CD1c-positive myeloid dendritic cell (primary cell): ENCODE results near the gene ST13.
A peak's percentile ranks its signal among the peaks of the same experiment; 100 is the strongest.
"Not testable (repeated sequence)": the region's sequence is repeated elsewhere in the genome, so short reads cannot be mapped to it uniquely, and the experiment has no call there.

ENCODE experiments used
- DNase-seq: peaks from one replicate; pipeline ENCODE4 v3.0.0-alpha.2; 2016; ENCODE audit errors: extremely low spot score

The ST13 gene

DNA sequence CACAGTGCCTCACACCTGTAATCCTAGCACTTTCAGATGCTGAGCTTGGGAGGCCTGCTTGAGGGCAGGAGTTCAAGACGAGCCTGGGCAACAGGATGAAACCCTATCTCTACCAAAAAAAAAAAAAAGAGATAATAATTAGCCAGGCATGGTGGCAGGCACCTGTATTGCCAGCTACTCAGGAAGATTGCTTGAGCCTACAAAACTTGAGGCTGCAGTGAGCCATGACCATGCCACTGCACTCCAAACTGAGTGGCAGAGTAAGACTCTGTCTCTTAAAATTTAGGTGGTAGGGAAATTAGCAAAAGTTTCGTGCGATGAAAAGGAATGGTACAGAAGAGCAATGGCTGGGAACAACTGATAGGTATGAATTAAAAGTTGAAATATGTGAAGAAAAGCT, 18.0 kb downstream of the ST13 start:
- DNase-seq: no peak

DNA sequence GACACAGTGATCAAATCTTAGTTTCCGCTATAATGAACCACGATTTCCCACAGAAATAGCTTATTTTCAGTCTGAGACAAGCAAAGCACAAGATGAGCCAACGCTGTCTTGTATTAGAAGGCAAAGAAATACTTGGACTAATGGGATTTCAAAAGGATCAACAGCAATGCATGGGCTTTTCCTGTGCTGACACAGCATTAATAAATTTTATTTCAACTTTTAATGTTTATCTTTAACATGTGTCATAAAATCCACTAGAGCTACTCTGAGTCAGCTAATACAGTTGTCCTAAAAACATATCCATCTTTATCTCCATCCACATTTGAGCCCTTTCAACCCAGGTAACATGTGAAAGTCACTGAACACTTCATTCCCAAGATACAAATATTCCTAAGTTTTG, 21.8 kb downstream of the ST13 start:
- DNase-seq: no peak

DNA sequence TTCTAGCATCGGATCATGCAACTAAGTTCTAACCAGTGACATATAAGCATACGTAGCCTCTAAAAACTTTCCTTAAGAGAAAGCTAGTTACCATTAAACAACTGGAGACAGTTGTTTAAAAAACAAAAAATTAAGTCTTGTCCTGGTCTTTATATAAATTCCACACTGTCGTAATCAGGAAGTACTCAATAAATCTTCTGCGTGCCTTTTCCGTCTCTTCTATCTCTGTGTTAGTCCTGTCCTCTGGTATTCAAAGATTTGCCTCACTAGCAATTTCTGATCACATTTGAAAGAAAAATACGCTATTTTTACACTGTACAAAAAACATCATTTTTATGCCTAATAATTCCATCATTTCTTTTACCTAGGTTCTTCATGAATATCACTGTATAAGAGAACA, 27.3 kb downstream of the ST13 start:
- no peak for DNase-seq

DNA sequence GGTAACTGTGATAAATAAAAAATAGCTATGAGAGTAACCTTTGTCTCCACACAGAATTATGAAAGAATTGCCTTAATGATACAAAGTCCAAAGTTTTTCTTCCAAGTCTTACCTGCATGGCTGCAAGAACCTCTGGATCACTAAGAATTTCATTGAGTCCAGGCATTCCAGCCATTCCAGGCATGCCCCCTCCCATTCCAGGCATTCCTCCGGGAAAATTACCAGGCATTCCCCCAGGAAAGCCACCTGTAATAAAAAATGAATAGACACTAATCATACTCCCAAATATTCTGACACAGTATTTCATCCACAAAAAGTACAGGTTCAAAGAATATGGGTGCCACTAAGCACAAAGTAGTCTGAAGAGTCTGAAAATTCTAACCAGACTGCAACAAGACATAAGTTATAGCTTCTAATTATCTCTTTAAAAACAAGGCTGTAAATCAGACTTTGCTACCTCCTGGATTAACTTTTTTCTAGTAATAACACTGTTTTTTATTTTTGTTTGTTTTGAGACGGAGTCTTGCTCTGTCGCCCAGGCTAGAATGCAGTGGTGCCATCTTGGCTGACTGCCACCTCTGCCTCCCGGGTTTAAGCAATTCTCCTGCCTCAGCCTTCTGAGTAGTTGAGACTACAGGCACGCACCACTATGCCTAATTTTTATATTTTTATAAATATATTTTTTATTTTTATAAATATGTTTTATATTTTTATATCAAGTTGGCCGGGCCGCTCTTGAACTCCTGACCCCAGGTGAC, 29.3 kb downstream of the ST13 start:
- DNase-seq: no peak

DNA sequence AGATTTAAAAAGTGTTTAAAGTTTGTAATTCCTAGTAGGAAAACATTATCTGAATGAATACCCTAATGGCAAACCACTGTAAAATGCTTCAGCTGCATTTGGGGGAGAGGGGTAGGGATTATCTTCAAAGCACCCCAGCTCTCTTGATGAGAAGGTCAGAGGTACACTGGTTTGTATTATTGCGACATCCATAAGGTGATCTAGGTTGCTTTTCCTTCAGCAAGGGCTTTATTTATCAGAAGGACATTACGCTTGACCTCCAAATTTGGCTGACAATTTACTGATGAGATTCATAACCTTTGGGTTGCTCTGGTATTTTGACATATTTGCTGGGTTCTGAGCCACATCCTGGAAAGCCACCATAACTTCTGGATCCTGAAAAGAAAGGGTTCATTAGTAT, 30.1 kb downstream of the ST13 start:
- not testable (repeated sequence) for DNase-seq

DNA sequence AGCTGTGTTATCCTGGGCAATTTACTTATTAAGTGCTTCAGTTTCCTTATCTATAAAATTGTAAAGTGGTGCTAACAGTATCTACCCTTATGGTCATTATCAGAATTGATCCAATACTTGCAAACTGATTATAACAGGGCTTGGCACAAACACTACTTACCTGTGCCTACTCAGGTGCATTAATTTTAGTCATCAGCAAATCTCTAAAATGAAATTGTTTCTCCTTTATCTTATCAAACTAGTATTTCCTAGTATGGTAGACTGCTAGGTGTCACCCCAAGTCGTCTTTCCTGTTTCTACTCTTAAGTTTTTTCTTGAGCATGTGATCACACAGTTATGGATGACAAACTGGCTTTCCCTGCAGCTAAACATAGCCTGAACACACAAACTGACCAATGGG, 33.0 kb downstream of the ST13 start:
- DNase-seq: no peak

DNA sequence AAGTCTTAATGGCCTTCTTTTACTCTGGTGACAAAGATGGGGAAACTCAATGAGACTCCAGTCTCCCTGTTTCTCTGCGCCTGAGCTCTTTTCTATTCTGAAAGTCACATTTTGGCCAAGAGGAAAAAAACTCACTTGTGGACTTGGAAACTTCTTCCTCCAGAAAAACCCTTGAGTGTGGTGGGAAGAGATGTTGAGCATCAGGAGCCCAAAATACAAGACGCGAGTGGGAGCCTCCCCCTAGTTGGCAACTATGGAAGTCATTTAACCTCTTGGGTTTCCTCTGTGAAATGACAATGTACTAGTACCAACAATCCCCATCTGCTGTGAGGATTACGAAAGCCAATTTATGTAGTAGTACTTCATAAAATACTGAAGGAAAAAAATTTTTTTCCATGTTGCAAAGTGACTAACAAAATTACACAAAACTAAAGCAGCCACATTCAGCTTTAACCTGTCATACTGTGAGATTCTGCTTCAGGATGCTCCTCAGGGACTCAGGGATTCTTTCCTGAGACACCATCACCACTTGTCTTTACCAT, 36.8 kb downstream of the ST13 start:
- DNase-seq: peak; percentile 16

DNA sequence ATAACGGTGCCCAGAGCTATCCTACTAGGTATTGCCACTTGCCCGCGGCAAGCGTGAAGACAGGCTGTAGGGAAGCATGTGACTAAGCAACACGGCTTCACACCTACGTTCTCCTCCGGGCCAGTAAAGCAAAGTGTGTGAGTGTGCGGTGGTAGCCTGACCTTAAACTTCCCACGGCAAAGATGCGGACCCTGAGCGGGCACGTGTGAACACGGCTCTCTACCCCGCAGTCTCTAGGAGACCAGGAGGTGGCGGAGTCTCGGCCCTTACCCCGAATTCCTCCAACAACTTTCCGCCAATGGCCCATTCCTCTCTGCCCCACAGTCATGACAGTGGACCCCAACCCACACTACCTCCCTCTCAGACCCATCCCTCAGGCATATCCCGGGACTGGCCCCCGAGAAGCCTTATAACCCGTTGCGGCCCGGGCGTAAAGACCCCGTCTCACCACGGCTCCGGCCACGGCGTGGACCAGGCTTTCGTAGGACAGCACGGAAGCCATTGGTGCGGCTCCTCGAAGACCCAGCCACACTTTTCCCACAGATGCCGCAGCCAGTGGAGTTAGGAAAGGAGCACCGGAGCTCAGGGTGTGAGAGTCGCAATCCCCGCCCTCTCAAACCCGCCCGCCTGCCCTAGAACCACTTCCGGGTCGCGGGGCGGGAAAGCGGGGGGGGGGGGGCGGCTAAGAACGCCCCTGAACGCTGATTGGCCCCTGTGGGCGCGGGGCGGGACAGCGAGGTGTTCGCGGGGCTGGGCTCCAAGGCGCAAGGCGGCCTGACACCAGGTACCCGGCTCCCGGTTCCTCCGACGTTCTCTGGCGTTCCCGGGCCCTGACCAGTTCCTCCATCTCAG, 37.5 kb downstream of the ST13 start, which contains the start of gene SLC25A17:
SLC25A17 (minus strand) TSS at position 600 of the 852 bp plus-strand sequence; CDS start at position 502, 98 bp downstream.
- DNase-seq: peak; percentile 92

DNA sequence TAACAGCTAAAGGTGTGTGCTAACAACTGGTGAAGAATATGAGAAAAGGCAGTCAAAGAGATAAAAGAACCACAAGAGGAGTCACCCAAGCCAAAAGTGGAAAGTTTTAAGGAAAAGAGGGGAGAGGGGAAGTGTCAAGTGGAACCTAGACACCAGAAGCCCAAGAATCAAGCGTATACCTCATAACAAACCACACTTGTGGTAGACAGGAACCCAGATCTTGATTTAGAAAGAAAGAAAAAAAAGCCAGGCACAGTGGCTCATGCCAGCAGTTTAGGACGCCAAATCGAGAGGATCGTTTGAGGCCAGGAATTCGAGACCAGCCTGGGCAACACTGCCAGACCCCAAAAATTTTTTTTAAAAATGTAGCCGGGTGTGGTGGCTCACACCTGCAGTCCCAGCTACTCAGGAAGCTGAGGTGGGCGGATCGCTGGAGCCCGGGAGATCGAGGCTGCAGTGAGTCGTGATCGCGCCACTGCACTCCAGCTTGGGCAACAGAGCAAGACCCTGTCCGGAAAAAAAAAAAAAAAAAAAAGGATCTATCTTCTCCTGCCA, 38.2 kb downstream of the ST13 start:
- DNase-seq: peak; percentile 41

DNA sequence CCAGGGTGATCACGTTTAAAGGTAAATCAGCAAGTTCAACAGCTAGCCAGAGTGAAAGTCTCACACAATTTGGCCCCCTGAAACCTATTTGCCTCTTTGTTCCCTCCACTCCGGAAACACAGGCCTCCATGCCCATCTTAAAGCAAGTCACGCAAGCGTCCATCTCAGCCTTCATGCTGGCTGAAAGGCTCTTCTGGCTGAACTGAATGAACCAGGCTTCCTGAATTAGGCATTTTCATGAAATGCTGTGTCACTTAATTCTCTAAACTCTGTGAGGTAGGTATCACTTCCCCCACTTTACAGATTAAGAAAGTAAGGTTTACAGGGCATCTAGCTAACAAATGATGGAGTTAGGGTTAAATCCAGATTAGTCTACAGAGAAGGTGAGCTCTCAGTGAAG, 38.7 kb downstream of the ST13 start:
- peak; percentile 38 for DNase-seq

DNA sequence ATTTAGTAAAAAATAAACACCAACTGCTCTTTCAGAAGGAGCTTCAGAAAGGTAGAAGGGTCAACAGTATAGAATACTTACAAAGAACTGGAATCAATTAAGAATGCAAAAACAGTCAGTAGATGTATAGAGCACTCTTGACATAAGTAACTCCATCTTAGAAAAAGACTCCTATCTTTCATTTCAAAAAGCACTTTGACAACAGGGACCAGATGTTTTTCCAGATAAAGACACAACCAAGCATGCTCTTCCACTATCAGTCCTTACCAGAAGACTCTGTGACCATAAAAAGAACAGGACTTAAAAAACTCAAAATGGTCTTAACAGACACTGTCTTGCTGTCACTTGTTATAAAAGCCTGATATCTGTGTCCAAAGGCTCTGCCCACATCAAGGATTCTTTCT, 42.5 kb downstream of the ST13 start:
- DNase-seq: no peak

DNA sequence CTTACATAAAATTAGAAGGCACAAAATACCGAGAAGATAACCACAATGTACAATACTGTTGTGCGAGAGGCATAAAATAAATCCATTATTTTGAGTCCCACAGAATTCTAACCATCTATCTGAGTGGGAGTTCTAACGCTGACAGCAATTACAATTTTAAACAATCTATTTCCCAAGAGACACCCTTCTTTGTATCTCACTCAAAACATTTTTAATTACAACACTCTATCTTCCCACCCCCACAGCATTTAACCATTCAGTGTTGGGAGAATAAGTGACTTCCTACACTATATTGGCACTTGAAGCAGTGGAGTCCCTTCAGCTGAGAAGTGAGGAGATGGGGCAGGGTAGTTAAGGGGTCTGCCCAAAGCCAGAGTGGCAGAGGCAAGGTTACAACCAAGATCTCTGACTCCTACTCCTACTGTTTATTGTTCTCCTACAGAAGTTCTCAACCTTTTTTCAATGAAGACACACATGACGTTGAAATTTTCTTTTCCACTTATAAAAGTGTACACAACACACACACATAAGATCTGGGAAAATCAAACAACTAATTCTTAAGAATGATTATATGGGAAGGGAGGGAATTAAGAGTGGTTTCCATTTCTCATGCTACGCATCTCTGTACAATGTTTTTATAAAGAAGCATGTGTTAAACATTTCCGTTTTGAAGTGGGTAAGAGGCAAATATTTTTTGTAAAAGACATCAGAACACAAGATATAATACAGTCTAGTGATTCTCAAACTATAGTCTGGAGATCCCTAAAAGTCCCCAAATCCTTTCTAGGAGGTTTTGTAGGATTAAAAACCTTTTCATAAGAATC, 48.2 kb downstream of the ST13 start:
- DNase-seq: no peak

DNA sequence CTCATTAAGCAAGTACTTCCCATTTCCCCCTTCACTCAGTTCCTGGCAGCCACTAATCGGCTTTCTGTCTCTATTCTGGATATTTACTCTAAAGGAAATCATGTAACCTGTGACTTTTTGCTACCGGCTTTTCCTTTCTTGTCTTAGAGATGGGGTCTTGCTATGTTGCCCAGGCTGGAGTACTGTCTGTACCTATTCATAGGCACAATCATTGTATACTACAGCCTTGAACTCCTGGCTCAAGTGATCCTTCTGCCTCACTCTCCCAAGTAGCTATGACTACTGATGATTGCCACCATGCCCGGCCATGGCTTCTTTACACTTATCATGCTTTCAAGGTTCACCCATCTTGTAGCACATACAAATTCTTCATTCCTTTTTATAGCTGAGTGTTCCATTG, 49.7 kb downstream of the ST13 start:
- no peak for DNase-seq

DNA sequence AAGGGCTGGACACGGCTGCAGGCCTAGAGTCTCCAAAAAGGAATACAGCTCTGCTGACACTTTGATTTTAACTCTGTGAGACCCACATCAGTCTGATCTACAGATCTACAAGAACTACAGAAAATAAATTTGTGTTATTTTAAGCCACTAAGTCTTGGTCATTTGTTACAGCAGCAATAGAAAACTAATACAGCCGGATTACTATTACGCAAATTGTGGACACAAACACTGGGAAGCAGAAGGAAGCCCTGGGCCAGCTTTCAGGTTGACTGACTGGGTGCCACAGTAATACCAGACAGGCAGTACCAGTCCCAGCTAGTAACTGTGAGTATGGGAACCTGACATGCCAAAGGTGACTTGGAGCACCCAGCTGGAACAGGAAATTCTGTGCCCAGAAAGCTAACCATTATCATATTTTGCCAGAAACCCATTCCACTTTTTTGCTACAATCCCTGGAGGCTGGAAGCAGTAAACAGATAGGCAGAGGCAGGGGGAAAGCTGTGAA, 50.7 kb downstream of the ST13 start:
- DNase-seq: no peak

DNA sequence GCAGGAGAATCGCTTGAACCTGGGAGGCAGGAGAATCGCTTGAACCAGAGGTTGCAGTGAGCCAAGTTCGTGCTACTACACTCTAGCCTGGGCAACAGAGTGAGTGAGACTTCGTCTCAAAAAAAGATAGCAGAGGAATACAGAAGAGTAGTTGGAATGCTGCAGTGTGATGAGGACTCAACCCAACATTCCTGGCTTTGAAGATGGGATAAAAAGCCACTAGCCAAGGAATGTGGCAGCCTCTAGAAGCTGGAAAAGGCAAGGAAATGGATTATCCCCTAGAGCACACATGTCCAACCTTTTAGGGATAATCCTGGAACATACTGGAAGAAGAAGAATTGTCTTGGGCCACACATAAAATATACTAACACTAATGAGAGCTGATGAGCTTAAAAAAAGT, 51.2 kb downstream of the ST13 start:
- no peak for DNase-seq

DNA sequence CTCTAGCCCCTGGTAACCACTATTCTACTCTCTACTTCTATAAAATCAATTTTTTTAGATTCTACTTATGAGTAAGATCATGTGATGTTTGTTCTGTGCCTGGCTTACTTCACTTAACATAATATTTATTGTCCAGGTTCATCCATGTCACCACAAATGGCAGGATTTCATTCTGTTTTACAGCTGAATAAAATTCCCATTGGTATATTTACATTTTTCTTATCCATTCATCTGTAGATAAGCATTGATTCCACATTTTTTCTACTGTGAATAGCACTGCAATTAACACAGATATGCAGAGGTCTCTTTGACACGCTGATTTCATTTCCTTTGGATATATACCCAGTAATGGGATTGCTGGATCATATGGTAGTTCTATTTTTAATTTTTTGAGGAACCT, 53.1 kb downstream of the ST13 start:
- no peak for DNase-seq

DNA sequence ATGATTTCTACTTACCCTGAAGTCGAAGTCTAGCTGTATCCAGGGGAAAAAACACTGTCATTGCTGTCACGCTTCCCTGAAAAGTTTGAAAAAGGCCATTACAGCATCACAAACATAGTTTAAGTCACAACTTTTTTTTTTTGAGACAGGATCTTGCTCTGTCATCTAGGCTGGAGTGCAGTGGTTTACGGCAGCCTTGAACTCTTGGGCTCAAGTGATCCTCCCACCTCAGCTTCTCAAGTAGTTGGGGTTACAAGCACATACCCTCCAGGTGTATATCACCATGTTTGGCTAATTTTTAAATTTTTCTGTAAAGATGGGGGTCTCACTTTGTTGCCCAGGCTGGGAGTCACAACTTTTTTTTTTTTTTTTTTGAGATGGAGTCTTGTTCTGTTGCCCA, 57.4 kb downstream of the ST13 start:
- DNase-seq: no peak

DNA sequence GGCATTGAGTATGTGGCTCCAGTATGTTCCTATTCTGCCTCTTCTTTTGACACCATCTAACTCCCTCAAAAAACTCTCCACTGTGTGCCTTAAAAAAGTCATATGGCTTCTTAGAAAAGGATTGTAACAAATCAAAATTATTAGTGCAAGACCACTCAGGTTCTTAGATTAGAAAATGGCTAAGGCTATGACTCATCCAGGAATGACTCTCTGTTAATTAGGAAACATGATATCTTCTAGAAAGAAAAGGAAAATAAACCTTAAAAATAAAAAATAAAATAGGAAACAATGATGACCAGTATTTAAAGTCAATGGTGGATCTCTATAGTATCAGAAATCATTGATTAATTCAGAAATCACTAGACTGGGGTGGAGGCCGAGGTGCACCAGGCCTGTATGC, 59.0 kb downstream of the ST13 start:
- no peak for DNase-seq

DNA sequence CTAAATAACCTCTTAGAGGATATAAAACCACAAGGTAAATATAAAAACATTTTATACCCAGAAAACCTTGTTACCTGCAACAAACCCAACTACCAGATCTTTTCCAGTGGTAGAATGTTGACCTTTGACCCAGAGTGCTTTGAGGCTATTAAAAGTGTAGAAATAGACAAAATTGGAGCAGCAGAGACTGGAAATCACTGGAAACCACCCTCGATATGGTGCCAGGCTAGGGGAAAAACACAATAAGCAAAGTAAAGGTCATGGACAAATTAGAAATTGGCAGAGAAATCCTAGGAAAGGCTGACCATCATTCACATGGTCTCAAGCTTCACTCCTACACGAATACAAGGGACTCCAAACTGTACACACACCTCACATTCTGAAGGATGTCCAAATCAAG, 64.0 kb downstream of the ST13 start:
- DNase-seq: no peak

DNA sequence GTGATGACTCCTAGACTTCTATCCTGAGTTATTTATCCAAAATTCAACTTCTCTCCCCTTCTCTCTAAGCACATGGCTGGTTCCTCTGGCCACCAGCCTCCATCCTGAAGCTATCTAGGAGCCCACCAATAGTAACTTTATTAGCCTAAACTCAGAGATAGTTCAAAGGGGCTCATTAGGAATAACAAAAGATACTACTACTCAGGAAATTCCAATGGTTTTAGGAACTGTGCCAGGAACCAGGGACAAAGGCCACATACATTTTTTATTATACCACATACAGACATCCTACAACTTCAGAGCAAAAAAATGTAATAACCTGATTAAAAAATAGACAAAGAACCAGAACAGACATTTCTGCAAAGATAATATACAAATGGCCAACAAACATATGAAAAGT, 65.2 kb downstream of the ST13 start:
- no peak for DNase-seq

DNA sequence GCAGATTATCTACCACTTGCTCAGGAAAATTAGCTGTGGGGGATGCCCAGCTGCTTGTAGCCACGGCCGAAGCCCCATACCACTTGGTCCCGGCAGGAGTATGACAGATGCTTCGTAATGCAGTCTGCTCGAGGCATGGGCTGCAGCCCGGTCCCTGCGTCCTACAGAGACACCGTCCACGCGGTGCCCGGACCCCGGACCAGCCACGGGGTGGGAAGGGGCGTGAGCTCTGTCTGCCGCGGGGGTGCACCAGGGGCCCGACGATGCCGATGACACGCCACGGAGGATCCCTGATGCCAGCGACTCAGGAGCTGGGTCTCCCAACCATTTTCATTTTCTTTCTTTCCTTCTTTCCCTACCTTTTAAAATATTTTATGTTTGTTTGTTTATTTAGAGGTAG, 67.3 kb downstream of the ST13 start:
- no peak for DNase-seq
